H1 (cell line): ENCODE data around the gene CASP3. TPM values are rescaled to one million over a fixed set of nuclear protein-coding genes. Genes with fewer than 3 reads are reported as not detected.

Experiments
- CTCF ChIA-PET: fragments of 300-600 bp; sonication (Branson Sonifier 250); formaldehyde crosslinking; loops from one replicate; lab custom pipeline; 2021; ENCODE audit not compliant: partially characterized antibody; lab: Charles Lee
- POLR2A ChIA-PET: fragments of 300-600 bp; sonication (Branson Sonifier 250); formaldehyde crosslinking; loops from one replicate; lab custom pipeline; 2021; ENCODE audit warnings: inconsistent platforms; ENCODE audit not compliant: partially characterized antibody; lab: Charles Lee
- DNase-seq, 2 experiments: peaks; one replicate each; pipeline versions ENCODE4 v3.0.0 to v3.0.0-alpha.2; 2010 to 2022; ENCODE audit warnings: low spot score in 2 of 2, low read depth in 1 of 2, mixed read lengths in 1 of 2
- FAIRE-seq: peaks from 2 replicates; lab custom pipeline; 2011; peaks lifted over from hg19 to GRCh38; lab: Jason Lieb, UNC
- H2AFZ ChIP-seq: 2 replicates; pipeline ENCODE4 v1.8.1; 2012; ENCODE audit warnings: low read length, inconsistent platforms
- H2AK5ac ChIP-seq: 2 replicates; pipeline ENCODE4 v1.6.1; 2013; ENCODE audit warnings: low read depth, low read length
- H2BK120ac ChIP-seq: replicated peaks from 2 replicates; pipeline ENCODE3; 2013; ENCODE audit warnings: low read depth, low read length, inconsistent platforms
- H2BK12ac ChIP-seq: 2 replicates; pipeline ENCODE4 v1.6.1; 2013; ENCODE audit warnings: low read depth, low read length
- H2BK15ac ChIP-seq: 2 replicates; pipeline ENCODE4 v1.6.1; 2013; ENCODE audit warnings: low read length
- H2BK20ac ChIP-seq: 2 replicates; pipeline ENCODE4 v1.6.1; 2013; ENCODE audit warnings: low read length
- H2BK5ac ChIP-seq: 2 replicates; pipeline ENCODE4 v1.6.1; 2013; ENCODE audit warnings: low read depth, low read length
- H3K14ac ChIP-seq: 2 replicates; pipeline ENCODE4 v1.6.1; 2013; ENCODE audit warnings: inconsistent platforms; ENCODE audit not compliant: insufficient read length
- H3K18ac ChIP-seq: 2 replicates; pipeline ENCODE4 v1.6.1; 2013; ENCODE audit warnings: low read length; ENCODE audit errors: extremely low read depth
- H3K23ac ChIP-seq: 2 replicates; pipeline ENCODE4 v1.6.1; 2013; ENCODE audit warnings: inconsistent platforms; ENCODE audit not compliant: insufficient read length
- H3K23me2 ChIP-seq: 2 replicates; pipeline ENCODE4 v1.6.1; 2013; ENCODE audit warnings: low read depth, low read length
- H3K27ac ChIP-seq: 2 replicates; pipeline ENCODE4 v1.6.1; 2011; ENCODE audit warnings: low read depth, low read length, inconsistent platforms
- H3K27me3 ChIP-seq, 4 experiments: replicated peaks in 1 of 4; 1 replicate in 1 of 4; 2 replicates in 3 of 4; pipeline versions ENCODE4 v1.6.1 to v1.8.1; 2011 to 2013; ENCODE audit warnings: low read length in 3 of 4, mild to moderate bottlenecking in 3 of 4, inconsistent platforms in 2 of 4, mixed read lengths in 2 of 4, moderate library complexity in 1 of 4; ENCODE audit not compliant: control insufficient read depth in 3 of 4, insufficient read depth in 3 of 4; ENCODE audit errors: extremely low read depth in 1 of 4
- H3K36me3 ChIP-seq, 4 experiments: 2 replicates each; pipeline versions ENCODE4 v1.6.1 to v1.8.1; 2011 to 2013; ENCODE audit warnings: mild to moderate bottlenecking in 4 of 4, low read length in 3 of 4, moderate library complexity in 2 of 4, control low read depth in 1 of 4, inconsistent platforms in 1 of 4; ENCODE audit not compliant: insufficient read depth in 4 of 4, control insufficient read depth in 2 of 4
- H3K4ac ChIP-seq: replicated peaks from 2 replicates; pipeline ENCODE3; 2013; ENCODE audit warnings: low read length, low read depth, mixed read lengths, inconsistent platforms; ENCODE audit not compliant: insufficient read length
- H3K4me1 ChIP-seq, 4 experiments: replicated peaks in 1 of 4; 1 replicate in 1 of 4; 2 replicates in 3 of 4; pipeline versions ENCODE4 v1.6.1 to v1.8.1; 2011 to 2013; ENCODE audit warnings: low read length in 3 of 4, inconsistent platforms in 2 of 4, mixed read lengths in 1 of 4; ENCODE audit not compliant: insufficient read depth in 4 of 4, control insufficient read depth in 3 of 4
- H3K4me2 ChIP-seq, 2 experiments: 2 replicates each; pipeline versions ENCODE4 v1.6.1 to v1.8.1; 2011 to 2013; ENCODE audit warnings: low read depth in 2 of 2, low read length in 2 of 2, control low read depth in 1 of 2, inconsistent platforms in 1 of 2, mild to moderate bottlenecking in 1 of 2; ENCODE audit not compliant: insufficient read depth in 1 of 2
- H3K4me3 ChIP-seq, 4 experiments: fragments of 200-600, 300-600 bp in 1 of 4; sonication (generic), shearing (Covaris generic), sonication (Bioruptor Twin) in 1 of 4; 2 replicates each; pipeline versions ENCODE4 v1.5.1 to v1.8.1; 2011 to 2016; ENCODE audit warnings: low read length in 4 of 4, low read depth in 3 of 4, control low read depth in 2 of 4, inconsistent platforms in 2 of 4, mild to moderate bottlenecking in 2 of 4, mixed read lengths in 1 of 4, moderate library complexity in 1 of 4; ENCODE audit not compliant: insufficient read depth in 2 of 4; ENCODE audit errors: extremely low read depth in 1 of 4
- H3K56ac ChIP-seq: replicated peaks from 2 replicates; pipeline ENCODE3; 2013; ENCODE audit warnings: low read depth, mild to moderate bottlenecking, mixed read lengths, low read length, inconsistent platforms; ENCODE audit not compliant: insufficient read length
- H3K79me1 ChIP-seq: 2 replicates; pipeline ENCODE4 v1.6.1; 2013; ENCODE audit warnings: low read depth, low read length, control low read depth
- H3K79me2 ChIP-seq, 2 experiments: 2 replicates each; pipeline versions ENCODE4 v1.6.1 to v1.8.1; 2012 to 2013; ENCODE audit warnings: low read length in 2 of 2, mild to moderate bottlenecking in 2 of 2, inconsistent platforms in 1 of 2; ENCODE audit not compliant: insufficient read depth in 2 of 2, control insufficient read depth in 1 of 2
- H3K9ac ChIP-seq, 4 experiments: replicated peaks in 1 of 4; 1 replicate in 1 of 4; 2 replicates in 3 of 4; pipeline versions ENCODE4 v1.6.1 to v1.8.1; 2011 to 2013; ENCODE audit warnings: low read depth in 3 of 4, low read length in 3 of 4, control low read depth in 2 of 4, mild to moderate bottlenecking in 2 of 4, moderate library complexity in 2 of 4, inconsistent platforms in 1 of 4; ENCODE audit errors: extremely low read depth in 1 of 4
- H3K9me3 ChIP-seq, 2 experiments: 2 replicates each; pipeline versions ENCODE4 v1.6.1 to v1.8.1; 2012 to 2013; ENCODE audit warnings: mild to moderate bottlenecking in 2 of 2, moderate library complexity in 2 of 2, control low read depth in 1 of 2, inconsistent platforms in 1 of 2, low read depth in 1 of 2, low read length in 1 of 2, mixed read lengths in 1 of 2; ENCODE audit not compliant: insufficient read depth in 2 of 2
- H4K20me1 ChIP-seq, 2 experiments: replicated peaks in 1 of 2; 2 replicates each; pipeline versions ENCODE3 to v1.8.1; 2011 to 2013; ENCODE audit warnings: inconsistent platforms in 2 of 2, low read length in 2 of 2, mild to moderate bottlenecking in 1 of 2; ENCODE audit not compliant: insufficient read depth in 2 of 2, control insufficient read depth in 1 of 2
- H4K5ac ChIP-seq: 2 replicates; pipeline ENCODE4 v1.6.1; 2013; ENCODE audit warnings: low read length, low read depth, mixed read lengths, inconsistent platforms; ENCODE audit not compliant: insufficient read length
- H4K8ac ChIP-seq: 2 replicates; pipeline ENCODE4 v1.8.0; 2013; ENCODE audit warnings: mild to moderate bottlenecking, moderate library complexity, low read length, inconsistent platforms; ENCODE audit not compliant: insufficient read depth; ENCODE audit errors: extremely low read depth
- H4K91ac ChIP-seq: replicated peaks from 2 replicates; pipeline ENCODE3; 2013; ENCODE audit warnings: low read length, mixed read lengths, inconsistent platforms; ENCODE audit not compliant: insufficient read length
- BRCA1 ChIP-seq: IDR thresholded peaks from 2 replicates; pipeline ENCODE4 v1.6.1; 2012; ENCODE audit warnings: low read depth, low read length, improper control_type of control experiment
- WGBS, 2 experiments: shearing (Covaris generic) in 1 of 2; methylation state at CpG; one replicate each; pipeline versions ENCODE4 v1.1.6 to v1.1.7; 2013 to 2015; ENCODE audit warnings: low lambda C conversion rate in 2 of 2, mixed read lengths in 2 of 2, inconsistent platforms in 1 of 2, low coverage in 1 of 2, missing lambda C conversion rate in 1 of 2; ENCODE audit not compliant: insufficient replicate concordance in 2 of 2, insufficient coverage in 1 of 2, insufficient read length in 1 of 2; ENCODE audit errors: extremely low coverage in 1 of 2, missing lambda C conversion rate in 1 of 2; 5-methylcytosine and 5-hydroxymethylcytosine counted together
- polyA plus RNA-seq, 7 experiments: library from polyadenylated mRNA; depleted of rRNA in 3 of 7; stranded (reverse) in 5 of 7; unstranded in 2 of 7; fragments of >200 nt in 5 of 7; fragments of 200-250 nt in 2 of 7; gene quantifications; 1 replicate in 5 of 7; 2 replicates in 1 of 7; 4 replicates in 1 of 7; pipeline versions ENCODE4 v1.2.1 to v1.2.3, GENCODE V29; 2011 to 2013; ENCODE audit warnings: missing spikeins in 2 of 7, mixed read lengths in 2 of 7
- total RNA-seq: library from RNA; stranded (reverse); fragmentation: NEBNext Ultra II Directional; extraction: Animal tissue kit (Norgen Biotek cat#: 25700); gene quantifications from 2 replicates; pipeline ENCODE4 v1.2.1, GENCODE V29; 2021

Gene CASP3
- total and polyA plus RNA-seq, 2 of the 8 experiments (the other 6 are each of a cell fraction or from before 2014, with no cell fraction given) = 27.8 to 82.5 TPM

DNA sequence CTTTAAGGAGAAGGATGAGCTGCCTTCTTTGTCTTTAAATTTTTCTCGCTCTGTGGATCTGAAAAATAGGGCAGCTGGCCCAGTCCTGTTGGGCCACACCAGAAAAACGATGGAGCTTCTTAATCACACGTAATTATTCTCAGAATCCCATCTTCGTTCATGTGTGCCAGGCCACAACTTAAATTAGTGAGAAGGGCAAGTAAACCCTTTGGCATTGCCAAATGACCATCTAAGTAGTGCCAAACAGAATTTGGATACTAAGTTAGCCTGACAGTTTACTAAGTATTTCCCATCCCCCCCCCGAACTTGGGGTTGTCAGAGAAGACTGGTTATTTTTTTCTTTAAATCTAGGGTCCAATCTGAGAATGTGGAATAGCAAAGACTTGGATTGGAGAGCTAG, 62.0 kb downstream of the CASP3 start:
- Histone ChIP-seq H2BK5ac (no peak overlapping the region), H2AFZ (no peak overlapping the region), H3K9ac (no peak overlapping the region), H3K27me3 (no peaks in the 10 kb centered on the region), H3K4me3 (no peak overlapping the region), H3K23ac (no peak overlapping the region), H3K79me1 (no peaks in the 10 kb centered on the region), H2AK5ac (no peak overlapping the region), H3K14ac (no peak overlapping the region), H3K9me3 (no peaks in the 10 kb centered on the region; a peak in 1 of 4 replicates), H4K20me1 (no peaks in the 10 kb centered on the region), H3K4me1 (no peaks in the 10 kb centered on the region), H4K91ac (no peak overlapping the region), H2BK120ac (no peak overlapping the region), H4K8ac (no peak overlapping the region), H3K4ac (no peak overlapping the region), H3K27ac (no peak overlapping the region), H3K4me2 (no peak overlapping the region), H2BK15ac (no peak overlapping the region), H3K18ac (no peak overlapping the region), H2BK12ac (no peak overlapping the region), H3K79me2 (no peaks in the 10 kb centered on the region), H3K36me3 (no peaks in the 10 kb centered on the region), H3K23me2 (no peaks in the 10 kb centered on the region), H4K5ac (no peak overlapping the region), H3K56ac (no peak overlapping the region), H2BK20ac (no peak overlapping the region)
- no peak for DNase-seq
- TF ChIP-seq BRCA1 = no peak
- WGBS, 2 experiments = 85% methylated on average over 5 of the region's 5 CpGs; no CpG with 5 or more reads in 1 of the 2 experiments
- FAIRE-seq = no peak
- ChIA-PET CTCF (interaction anchor here (0.7 to 1.3 kb wide), 4 partner anchors 11 to 299 kb away, joined by 3 to 5 read pairs (median 3); no protein-coding TSS in a partner anchor), POLR2A (no interaction called here)
